Effector memory CD4-positive, alpha-beta T cell (primary cell): ENCODE data around the gene POC5.
"Not testable (repeated sequence)": the region's sequence is repeated elsewhere in the genome, so short reads cannot be mapped to it uniquely, and the experiment has no call there.

Experiments
- DNase-seq, 3 donors: peaks; one replicate each; pipeline ENCODE4 v3.0.0-alpha.2; 2020
- H3K27ac ChIP-seq: 2 replicates; pipeline ENCODE4 v1.7.0; 2013; ENCODE audit warnings: mild to moderate bottlenecking, low read length, moderate library complexity; ENCODE audit not compliant: insufficient read depth, poor library complexity, severe bottlenecking
- H3K27me3 ChIP-seq: replicated peaks from 2 replicates; pipeline ENCODE4 v1.7.0; 2013; ENCODE audit warnings: mild to moderate bottlenecking, low read length; ENCODE audit not compliant: insufficient read depth, control insufficient read depth, poor library complexity, severe bottlenecking
- H3K36me3 ChIP-seq: 2 replicates; pipeline ENCODE4 v1.7.0; 2013; ENCODE audit warnings: mild to moderate bottlenecking, low read length, moderate library complexity; ENCODE audit not compliant: control insufficient read depth, insufficient read depth
- H3K4me1 ChIP-seq: 2 replicates; pipeline ENCODE4 v1.7.0; 2013; ENCODE audit warnings: low read length, mild to moderate bottlenecking; ENCODE audit not compliant: control insufficient read depth, insufficient read depth, poor library complexity, severe bottlenecking
- H3K4me3 ChIP-seq: 2 replicates; pipeline ENCODE4 v1.7.0; 2013; ENCODE audit warnings: low read length, low read depth, mild to moderate bottlenecking; ENCODE audit not compliant: insufficient read depth, poor library complexity, severe bottlenecking
- H3K9me3 ChIP-seq: 2 replicates; pipeline ENCODE4 v1.7.0; 2013; ENCODE audit warnings: mild to moderate bottlenecking, low read length, moderate library complexity; ENCODE audit not compliant: control insufficient read depth
- total RNA-seq, 3 donors: gene quantifications; one replicate each; lab custom pipeline; 2026; lab: John Stamatoyannopoulos, UW

The POC5 gene
- total RNA-seq, result 11.8 to 17.8 (median 13.8) reads per million in 3 donors

GRCh38 chr5:75717082-75717922 is at the start of gene POC5:
POC5 (minus strand) TSS chr5:75717437; CDS start chr5:75712937, 4,500 bp downstream.
- Histone ChIP-seq H3K9me3 (no peaks in the 10 kb centered on the region), H3K27ac (peak within 1 kb of the TSS; percentile 65), H3K4me1 (peaks cover 3% of the 10 kb centered on the region), H3K4me3 (peak within 1 kb of the TSS; percentile 62), H3K27me3 (no peaks in the 10 kb centered on the region), H3K36me3 (peaks cover under 1% of the 10 kb centered on the region)
- peak; percentile 96 to 98 (median 97) for DNase-seq

- H3K27me3 ChIP-seq, result peaks cover 5% of the 10 kb centered on the region
- H3K4me1 ChIP-seq, result no peaks in the 10 kb centered on the region
- no peaks in the 10 kb centered on the region for H3K9me3 ChIP-seq
Measured at GRCh38 chr5:75758116-75758515, 40.9 kb upstream of the POC5 start.

GRCh38 chr5:75756981-75757380 is 39.7 kb upstream of the POC5 start:
- Histone ChIP-seq H3K36me3 (no peaks in the 10 kb centered on the region), H3K27ac (no peak overlapping the region), H3K27me3 (peaks cover 5% of the 10 kb centered on the region), H3K4me3 (no peak overlapping the region), H3K9me3 (no peaks in the 10 kb centered on the region), H3K4me1 (no peaks in the 10 kb centered on the region)
- DNase-seq, result no peak

More at GRCh38 chr5:75758116-75758515, 40.9 kb upstream of the POC5 start:
- DNase-seq, result no peak
- Histone ChIP-seq H3K36me3 (no peaks in the 10 kb centered on the region), H3K4me3 (no peak overlapping the region), H3K27ac (no peak overlapping the region)

- Histone ChIP-seq H3K4me1 (no peaks in the 10 kb centered on the region), H3K27me3 (peaks cover 5% of the 10 kb centered on the region), H3K9me3 (no peaks in the 10 kb centered on the region), H3K36me3 (no peaks in the 10 kb centered on the region), H3K27ac (no peak overlapping the region), H3K4me3 (no peak overlapping the region)
- no peak for DNase-seq
Measured at GRCh38 chr5:75756211-75756610, 39.0 kb upstream of the POC5 start.

- no peak for DNase-seq
- H3K4me1 ChIP-seq, result no peaks in the 10 kb centered on the region
- H3K27ac ChIP-seq, result no peak overlapping the region
- H3K9me3 ChIP-seq, result no peaks in the 10 kb centered on the region
- H3K27me3 ChIP-seq, result peaks cover 5% of the 10 kb centered on the region
- no peaks in the 10 kb centered on the region for H3K36me3 ChIP-seq
- H3K4me3 ChIP-seq, result no peak overlapping the region
Measured at GRCh38 chr5:75753182-75753581, 35.9 kb upstream of the POC5 start.

- no peak for DNase-seq
- H3K4me3 ChIP-seq, result no peak overlapping the region
- H3K9me3 ChIP-seq, result no peaks in the 10 kb centered on the region
- no peaks in the 10 kb centered on the region for H3K4me1 ChIP-seq
- H3K27ac ChIP-seq, result no peak overlapping the region
- H3K27me3 ChIP-seq, result no peaks in the 10 kb centered on the region
- no peaks in the 10 kb centered on the region for H3K36me3 ChIP-seq
Measured at GRCh38 chr5:75744355-75744754, 27.1 kb upstream of the POC5 start.

- Histone ChIP-seq H3K27me3 (no peaks in the 10 kb centered on the region), H3K9me3 (no peaks in the 10 kb centered on the region), H3K4me1 (no peaks in the 10 kb centered on the region), H3K27ac (no peak overlapping the region), H3K36me3 (no peaks in the 10 kb centered on the region), H3K4me3 (no peak overlapping the region)
- no peak for DNase-seq
Measured at GRCh38 chr5:75736273-75736672, 19.0 kb upstream of the POC5 start.

- H3K27ac ChIP-seq, result no peak overlapping the region
- H3K4me1 ChIP-seq, result no peaks in the 10 kb centered on the region
- no peaks in the 10 kb centered on the region for H3K27me3 ChIP-seq
- H3K9me3 ChIP-seq, result no peaks in the 10 kb centered on the region
- H3K36me3 ChIP-seq, result no peaks in the 10 kb centered on the region
- no peak for DNase-seq
- H3K4me3 ChIP-seq, result no peak overlapping the region
Measured at GRCh38 chr5:75734913-75735789, 17.9 kb upstream of the POC5 start.

GRCh38 chr5:75733767-75734166 is 16.5 kb upstream of the POC5 start:
- H3K9me3 ChIP-seq, result no peaks in the 10 kb centered on the region
- no peaks in the 10 kb centered on the region for H3K36me3 ChIP-seq
- no peak overlapping the region for H3K4me3 ChIP-seq
- no peaks in the 10 kb centered on the region for H3K4me1 ChIP-seq
- DNase-seq, result no peak
- H3K27me3 ChIP-seq, result no peaks in the 10 kb centered on the region
- H3K27ac ChIP-seq, result no peak overlapping the region

GRCh38 chr5:75731515-75731914 is 14.3 kb upstream of the POC5 start:
- not testable (repeated sequence) for DNase-seq, H3K9me3 ChIP-seq, H3K4me3 ChIP-seq, H3K4me1 ChIP-seq, H3K36me3 ChIP-seq, H3K27me3 ChIP-seq, H3K27ac ChIP-seq
